ENCODE results near the gene MRPS9. TPM values are rescaled to one million over a fixed set of nuclear protein-coding genes. Genes with fewer than 3 reads are reported as not detected.

The MRPS9 gene
- total and polyA plus RNA-seq, 2 of the 13 experiments (the other 11 are each of a cell fraction or from before 2014, with no cell fraction given), result 31.2 to 91.8 TPM

DNA sequence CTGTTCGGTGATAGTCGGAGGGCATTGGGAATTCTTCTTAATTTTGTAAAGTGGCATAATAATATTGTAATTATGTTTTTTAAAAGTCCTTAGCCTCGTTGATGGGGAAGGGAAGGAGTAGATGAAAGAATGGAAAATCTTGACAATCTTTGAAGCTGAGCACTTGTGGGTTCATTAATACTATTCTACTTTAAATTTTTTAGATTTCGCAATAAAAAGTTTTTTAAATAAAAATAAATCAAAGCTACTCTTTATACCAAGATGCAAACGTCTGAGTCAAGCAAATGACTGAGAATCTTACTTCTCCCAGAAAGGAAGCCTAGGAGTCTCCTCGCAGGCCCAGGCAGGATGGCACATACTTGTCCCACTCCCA lies 105.2 kb downstream of the MRPS9 start (continued):
- no peak for TF ChIP-seq ATF7 (IDR thresholded peaks at IDR 0.05)
- TF ChIP-seq ATF7 (CRISPR knock-in tag; IDR thresholded peaks at IDR 0.05), result no peak

DNA sequence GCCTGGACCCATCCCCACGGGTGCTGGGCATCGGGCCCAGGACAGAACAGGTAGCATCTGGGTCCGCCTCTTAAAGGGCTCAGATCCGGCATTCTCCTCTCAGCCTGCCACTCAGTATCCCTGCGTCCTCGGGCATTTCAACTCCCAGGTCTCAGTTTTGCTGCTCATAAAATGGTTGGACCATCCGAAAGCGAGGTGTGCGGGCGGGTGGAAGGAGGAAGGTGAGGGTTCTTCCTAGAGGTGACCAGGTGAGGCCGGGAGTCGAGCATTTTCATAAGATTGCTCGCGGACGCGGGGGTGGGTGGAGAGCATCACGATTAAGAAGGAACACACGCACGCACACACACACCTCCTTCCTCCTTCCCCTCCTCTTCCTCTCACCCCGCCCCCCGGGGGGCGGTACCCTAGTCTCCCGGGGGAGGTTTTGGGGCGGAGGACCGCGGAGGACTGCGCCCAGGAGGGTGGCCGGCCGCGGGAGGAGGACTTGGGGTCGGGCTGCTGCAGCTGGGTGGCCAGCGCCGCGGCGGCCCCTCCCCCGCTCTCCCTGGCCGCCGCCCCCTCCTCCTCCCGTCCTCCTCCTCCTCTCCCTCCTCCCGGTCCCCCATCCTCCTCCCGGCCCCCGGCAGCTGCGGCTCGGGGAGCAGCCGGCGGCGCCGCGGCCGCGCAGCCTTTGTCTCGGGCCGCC lies 105.7 kb downstream of the MRPS9 start:
- intact Hi-C loops (cut with micrococcal nuclease; ENCODE audit: unreplicated experiment), result no loop called here
- POLR2A ChIA-PET, result no interaction called here
- BruUV-seq (replicated peaks), result no TSS peak
- no peak overlapping the region for H3K9ac ChIP-seq (ENCODE audit: insufficient read depth, low read depth, low read length)
- no peak for FAIRE-seq
- H3K36me3 ChIP-seq (replicated peaks in 1 of 2; ENCODE audit: control insufficient read depth in 1 of 2, insufficient read depth in 2 of 2, low read length in 2 of 2), result no peaks in the 10 kb centered on the region
- H3K27me3 ChIP-seq (ENCODE audit: control insufficient read depth in 1 of 2, insufficient read depth in 2 of 2, low read length in 2 of 2), result peaks cover 5 to 60% of the 10 kb centered on the region in 2 experiments; a peak in 3 of 5 replicates
- in situ Hi-C loops (cut with HindIII; ENCODE audit: extremely low pct_ligation_motif_present, low pct_unique_long_range_greater_than_20kb), result no loop called here
- H2AFZ ChIP-seq (ENCODE audit: low read length), result no peak overlapping the region
- H3K27ac ChIP-seq (ENCODE audit: extremely low read length, insufficient read depth, low read length), result no peak overlapping the region
- TF ChIP-seq ZNF777 (CRISPR knock-in tag; IDR thresholded peaks at IDR 0.05), result no peak
- TF ChIP-seq RBAK (CRISPR knock-in tag; IDR thresholded peaks at IDR 0.05), result no peak
- TF ChIP-seq EZH2 (conservative IDR thresholded peaks at IDR 0.05; ENCODE audit: low read depth, low read length), result peak; percentile 58; the same call in 1 of the 2 replicates
- TF ChIP-seq SMAD9 (CRISPR knock-in tag; IDR thresholded peaks at IDR 0.05), result no peak
- TF ChIP-seq ZNF891 (CRISPR knock-in tag; IDR thresholded peaks at IDR 0.05), result no peak
- TF ChIP-seq, protein P1, sequence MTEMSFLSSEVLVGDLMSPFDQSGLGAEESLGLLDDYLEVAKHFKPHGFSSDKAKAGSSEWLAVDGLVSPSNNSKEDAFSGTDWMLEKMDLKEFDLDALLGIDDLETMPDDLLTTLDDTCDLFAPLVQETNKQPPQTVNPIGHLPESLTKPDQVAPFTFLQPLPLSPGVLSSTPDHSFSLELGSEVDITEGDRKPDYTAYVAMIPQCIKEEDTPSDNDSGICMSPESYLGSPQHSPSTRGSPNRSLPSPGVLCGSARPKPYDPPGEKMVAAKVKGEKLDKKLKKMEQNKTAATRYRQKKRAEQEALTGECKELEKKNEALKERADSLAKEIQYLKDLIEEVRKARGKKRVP (CRISPR knock-in tag; IDR thresholded peaks at IDR 0.05), result no peak
- H3K9me3 ChIP-seq (ENCODE audit: low read length), result no peaks in the 10 kb centered on the region
- peak overlapping the region in 1 of 3 experiments; percentile 12; a peak in 1 of 6 replicates for H3K4me3 ChIP-seq (replicated peaks in 1 of 3; ENCODE audit: insufficient read depth in 1 of 3, low read depth in 2 of 3, low read length in 3 of 3)
- CTCF ChIA-PET (ENCODE audit: low intra/inter-chr PET ratio, low total read pairs), result no interaction called here
- H3K4me2 ChIP-seq (ENCODE audit: low read depth, low read length), result 0 out of 2 replicates have a peak overlapping the region, but pooled peaks have one; percentile 3
- H4K20me1 ChIP-seq (ENCODE audit: insufficient read depth, low read length), result no peaks in the 10 kb centered on the region
- no peak for ATAC-seq
- DNase-seq (ENCODE audit: low spot score), result no peak
- no peaks in the 10 kb centered on the region for H3K4me1 ChIP-seq (ENCODE audit: insufficient read depth, low read length)
- WGBS (ENCODE audit: low lambda C conversion rate), result 14% methylated on average over 40 of the region's 53 CpGs
- H3K79me2 ChIP-seq (ENCODE audit: insufficient read depth, low read length), result no peaks in the 10 kb centered on the region

Measured in HepG2 (cell line).